GM10847 (cell line): ENCODE measurements around the gene PTGR3.

Experiments
- POLR2A ChIP-seq: IDR thresholded peaks from 2 replicates; pipeline ENCODE4 v1.6.1; 2011; ENCODE audit not compliant: insufficient read length; ENCODE audit errors: extremely low read depth

Gene PTGR3

GRCh38 chr18:75244351-75245313 lies 35.7 kb upstream of the PTGR3 start:
- no peak for TF ChIP-seq POLR2A

GRCh38 chr18:75241705-75242104 lies 32.8 kb upstream of the PTGR3 start:
- no peak for TF ChIP-seq POLR2A

GRCh38 chr18:75240433-75240832 lies 31.5 kb upstream of the PTGR3 start:
- TF ChIP-seq POLR2A, result no peak

- TF ChIP-seq POLR2A, result no peak
Observed at GRCh38 chr18:75238786-75239185, 29.8 kb upstream of the PTGR3 start.

GRCh38 chr18:75238100-75238499 lies 29.2 kb upstream of the PTGR3 start:
- no peak for TF ChIP-seq POLR2A

GRCh38 chr18:75235896-75236295 lies 27.0 kb upstream of the PTGR3 start:
- TF ChIP-seq POLR2A, result no peak

GRCh38 chr18:75234901-75235300 lies 26.0 kb upstream of the PTGR3 start:
- no peak for TF ChIP-seq POLR2A

- no peak for TF ChIP-seq POLR2A
Observed at GRCh38 chr18:75231053-75231406, 22.1 kb upstream of the PTGR3 start.

GRCh38 chr18:75230163-75231052 lies 21.5 kb upstream of the PTGR3 start:
- TF ChIP-seq POLR2A, result no peak

- no peak for TF ChIP-seq POLR2A
Observed at GRCh38 chr18:75229437-75229836, 20.5 kb upstream of the PTGR3 start.

- TF ChIP-seq POLR2A, result no peak
Observed at GRCh38 chr18:75228967-75229366, 20.0 kb upstream of the PTGR3 start.

GRCh38 chr18:75227535-75228296 lies 18.8 kb upstream of the PTGR3 start:
- no peak for TF ChIP-seq POLR2A

- no peak for TF ChIP-seq POLR2A
Observed at GRCh38 chr18:75226956-75227316, 18.0 kb upstream of the PTGR3 start.

- no peak for TF ChIP-seq POLR2A
Observed at GRCh38 chr18:75226286-75226955, 17.5 kb upstream of the PTGR3 start.
